K562 (cell line): Measurements from ENCODE around the gene TUBB2A. TPM values are rescaled to one million over a fixed set of nuclear protein-coding genes. Genes with fewer than 3 reads are reported as not detected.

ENCODE experiments used
- BCL6 ChIP-seq: fragments of 250-450 bp; sonication (Bioruptor Pico); IDR thresholded peaks from 2 replicates; pipeline ENCODE4 v1.4.0; 2020
- CHD1 ChIP-seq: fragments of 200-600 bp; sonication (generic); IDR thresholded peaks from one replicate; pipeline ENCODE4 v1.6.1; 2012; ENCODE audit warnings: mild to moderate bottlenecking, moderate library complexity, low read length, inconsistent platforms
- CREM ChIP-seq: IDR thresholded peaks from 2 replicates; pipeline ENCODE4 v1.6.1; 2014; ENCODE audit warnings: antibody characterized with exemption, low read depth
- FOXO4 ChIP-seq: fragments of 450-650 bp; formaldehyde crosslinking; IDR thresholded peaks from 2 replicates; pipeline ENCODE4 v1.4.0; 2020; ENCODE audit warnings: mild to moderate bottlenecking, moderate library complexity
- MCM3 ChIP-seq: fragments of 450-650 bp; IDR thresholded peaks from 2 replicates; pipeline ENCODE4 v1.6.1; 2016
- POLR2AphosphoS5 ChIP-seq: IDR thresholded peaks from 2 replicates; pipeline ENCODE4 v1.6.1; 2011; ENCODE audit warnings: mild to moderate bottlenecking, low read depth, low read length, moderate library complexity; ENCODE audit not compliant: control insufficient read depth, insufficient read depth
- PTRF ChIP-seq: fragments of 450-650 bp; IDR thresholded peaks from 2 replicates; pipeline ENCODE4 v1.6.1; 2016; ENCODE audit warnings: mild to moderate bottlenecking, missing genetic modification characterization, missing compliant biosample characterization
- RREB1 ChIP-seq: fragments of 250-450 bp; sonication (Bioruptor Pico); IDR thresholded peaks from 2 replicates; pipeline ENCODE4 v1.4.0; 2020
- SFPQ ChIP-seq: fragments of 200-400 bp; formaldehyde crosslinking; IDR thresholded peaks from 2 replicates; pipeline ENCODE4 v1.6.1; 2017; ENCODE audit warnings: mild to moderate bottlenecking, low read depth, low read length, moderate library complexity
- SIN3A ChIP-seq, 2 experiments: fragments of 150-350 bp in 1 of 2; IDR thresholded peaks; 2 replicates each; pipeline ENCODE4 v1.6.1; 2011 to 2016; ENCODE audit warnings: borderline replicate concordance in 2 of 2, low read depth in 2 of 2, low read length in 2 of 2, mild to moderate bottlenecking in 2 of 2, moderate library complexity in 2 of 2; ENCODE audit not compliant: control insufficient read depth in 1 of 2
- TRIM25 ChIP-seq: fragments of 450-650 bp; IDR thresholded peaks from 2 replicates; pipeline ENCODE4 v1.7.0; 2016; ENCODE audit warnings: borderline replicate concordance
- USF2 ChIP-seq: sonication (generic); formaldehyde crosslinking; IDR thresholded peaks from 2 replicates; pipeline ENCODE4 v1.5.0; 2020; ENCODE audit warnings: missing genetic modification reagents
- ZBTB17 ChIP-seq: fragments of 450-650 bp; formaldehyde crosslinking; IDR thresholded peaks from 2 replicates; pipeline ENCODE4 v1.4.0; 2020; ENCODE audit warnings: mild to moderate bottlenecking
- ZNF253 ChIP-seq: fragments of 250-450 bp; sonication (Bioruptor Pico); conservative IDR thresholded peaks from 2 replicates; pipeline ENCODE4 v1.6.1; 2021; ENCODE audit warnings: mild to moderate bottlenecking
- ZNF589 ChIP-seq: fragments of 200-800 bp; sonication (Bioruptor generic); IDR thresholded peaks from 2 replicates; pipeline ENCODE4 v1.6.1; 2016; ENCODE audit warnings: low read depth, missing genetic modification characterization, missing compliant biosample characterization
- polyA plus RNA-seq, 8 experiments: library from polyadenylated mRNA; depleted of rRNA in 4 of 8; stranded (reverse) in 5 of 8; unstranded in 3 of 8; fragments of >200 nt; fragmentation: Nextera tagmentation in 2 of 8; fragmentation: Illumina TruSeq in 1 of 8; extraction: Ambion mirVana in 2 of 8; extraction: Trizol in 1 of 8; gene quantifications; 2 replicates each; pipeline versions ENCODE4 v1.2.1 to v1.2.3, GENCODE V29; 2011 to 2014; ENCODE audit warnings: inconsistent platforms in 1 of 8, missing spikeins in 1 of 8
- total RNA-seq, 7 experiments: library from RNA; depleted of rRNA in 6 of 7; stranded (reverse); fragments of >200 nt in 6 of 7; fragmentation: Illumina TruSeq in 2 of 7; extraction: Trizol in 2 of 7; gene quantifications; 2 replicates each; pipeline versions ENCODE4 v1.2.1 to v1.2.3, GENCODE V29; 2011 to 2021; ENCODE audit warnings: low replicate concordance in 1 of 7

Gene TUBB2A
- total and polyA plus RNA-seq, 9 of the 15 experiments (the other 6 are each of a cell fraction or from before 2014, with no cell fraction given) = 3.6 to 92.1 (median 45.6) TPM

- no peak for TF ChIP-seq SFPQ
- peak; percentile 68 for TF ChIP-seq ZBTB17 (CRISPR knock-in tag)
- TF ChIP-seq CREM = peak; percentile 95
- TF ChIP-seq MCM3 = no peak
- no peak for TF ChIP-seq USF2 (CRISPR knock-in tag)
- TF ChIP-seq SIN3A (IDR thresholded peaks at IDR 0.05; ENCODE audit: borderline replicate concordance in 2 of 2, control insufficient read depth in 1 of 2, low read depth in 2 of 2, low read length in 2 of 2) = peak; percentile 65 to 76; a peak in 3 of 4 replicates
- TF ChIP-seq CHD1 = no peak
- peak; percentile 95 for TF ChIP-seq POLR2AphosphoS5
- TF ChIP-seq FOXO4 (CRISPR knock-in tag) = no peak
- no peak for TF ChIP-seq ZNF253 (CRISPR knock-in tag)
- peak; percentile 54; the same call in 1 of the 2 replicates for TF ChIP-seq RREB1 (CRISPR knock-in tag)
- no peak for TF ChIP-seq TRIM25
- TF ChIP-seq ZNF589 (CRISPR knock-in tag) = no peak
- no peak for TF ChIP-seq PTRF
- no peak for TF ChIP-seq BCL6 (CRISPR knock-in tag)
Measured at GRCh38 chr6:3157131-3157933, at the start of gene TUBB2A (continued).
